ENCODE data around the gene TRABD2B.

DNA sequence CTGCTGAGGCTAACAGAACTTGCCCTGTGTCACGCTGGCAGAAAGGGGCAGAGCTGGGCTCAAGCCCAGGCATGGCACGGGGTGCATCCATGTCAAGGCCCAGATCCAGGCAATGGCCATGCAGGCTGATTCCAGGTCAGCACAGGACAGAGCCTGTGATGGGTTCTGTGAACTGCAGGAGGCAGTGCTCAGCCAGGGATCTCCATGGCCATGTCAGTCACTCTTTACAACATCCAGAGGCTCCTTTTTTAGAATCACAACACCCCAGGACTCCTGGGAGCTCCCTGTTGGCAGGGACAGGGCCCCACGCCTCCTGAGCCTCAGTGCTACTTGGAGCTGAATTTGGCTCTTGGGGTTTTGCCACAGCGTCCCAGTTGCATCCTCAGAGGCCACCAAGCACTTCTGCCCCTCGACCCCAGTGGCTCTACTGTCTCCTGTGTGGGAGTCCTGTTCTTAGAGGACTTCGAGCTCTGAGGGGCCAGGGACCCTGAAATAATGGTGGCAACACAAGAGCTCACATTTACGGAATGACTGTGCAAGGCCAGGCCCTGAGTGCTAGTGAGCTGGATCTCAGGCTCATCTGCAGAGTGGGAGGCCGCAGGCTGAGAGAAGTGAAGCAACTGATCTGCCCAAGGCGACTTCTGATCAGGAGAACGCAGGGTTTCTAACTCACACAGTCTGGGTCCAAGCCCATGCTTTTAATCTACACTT, 211.5 kb downstream of the TRABD2B start:
- TF ChIP-seq EP300 (IDR thresholded peaks at IDR 0.05) = no peak
- TF ChIP-seq, protein P1, sequence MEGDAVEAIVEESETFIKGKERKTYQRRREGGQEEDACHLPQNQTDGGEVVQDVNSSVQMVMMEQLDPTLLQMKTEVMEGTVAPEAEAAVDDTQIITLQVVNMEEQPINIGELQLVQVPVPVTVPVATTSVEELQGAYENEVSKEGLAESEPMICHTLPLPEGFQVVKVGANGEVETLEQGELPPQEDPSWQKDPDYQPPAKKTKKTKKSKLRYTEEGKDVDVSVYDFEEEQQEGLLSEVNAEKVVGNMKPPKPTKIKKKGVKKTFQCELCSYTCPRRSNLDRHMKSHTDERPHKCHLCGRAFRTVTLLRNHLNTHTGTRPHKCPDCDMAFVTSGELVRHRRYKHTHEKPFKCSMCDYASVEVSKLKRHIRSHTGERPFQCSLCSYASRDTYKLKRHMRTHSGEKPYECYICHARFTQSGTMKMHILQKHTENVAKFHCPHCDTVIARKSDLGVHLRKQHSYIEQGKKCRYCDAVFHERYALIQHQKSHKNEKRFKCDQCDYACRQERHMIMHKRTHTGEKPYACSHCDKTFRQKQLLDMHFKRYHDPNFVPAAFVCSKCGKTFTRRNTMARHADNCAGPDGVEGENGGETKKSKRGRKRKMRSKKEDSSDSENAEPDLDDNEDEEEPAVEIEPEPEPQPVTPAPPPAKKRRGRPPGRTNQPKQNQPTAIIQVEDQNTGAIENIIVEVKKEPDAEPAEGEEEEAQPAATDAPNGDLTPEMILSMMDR (IDR thresholded peaks at IDR 0.05) = no peak
